ENCODE data around the gene CDC42BPA.
"Not testable (repeated sequence)": the region's sequence is repeated elsewhere in the genome, so short reads cannot be mapped to it uniquely, and the experiment has no call there.

Gene CDC42BPA, protein sequence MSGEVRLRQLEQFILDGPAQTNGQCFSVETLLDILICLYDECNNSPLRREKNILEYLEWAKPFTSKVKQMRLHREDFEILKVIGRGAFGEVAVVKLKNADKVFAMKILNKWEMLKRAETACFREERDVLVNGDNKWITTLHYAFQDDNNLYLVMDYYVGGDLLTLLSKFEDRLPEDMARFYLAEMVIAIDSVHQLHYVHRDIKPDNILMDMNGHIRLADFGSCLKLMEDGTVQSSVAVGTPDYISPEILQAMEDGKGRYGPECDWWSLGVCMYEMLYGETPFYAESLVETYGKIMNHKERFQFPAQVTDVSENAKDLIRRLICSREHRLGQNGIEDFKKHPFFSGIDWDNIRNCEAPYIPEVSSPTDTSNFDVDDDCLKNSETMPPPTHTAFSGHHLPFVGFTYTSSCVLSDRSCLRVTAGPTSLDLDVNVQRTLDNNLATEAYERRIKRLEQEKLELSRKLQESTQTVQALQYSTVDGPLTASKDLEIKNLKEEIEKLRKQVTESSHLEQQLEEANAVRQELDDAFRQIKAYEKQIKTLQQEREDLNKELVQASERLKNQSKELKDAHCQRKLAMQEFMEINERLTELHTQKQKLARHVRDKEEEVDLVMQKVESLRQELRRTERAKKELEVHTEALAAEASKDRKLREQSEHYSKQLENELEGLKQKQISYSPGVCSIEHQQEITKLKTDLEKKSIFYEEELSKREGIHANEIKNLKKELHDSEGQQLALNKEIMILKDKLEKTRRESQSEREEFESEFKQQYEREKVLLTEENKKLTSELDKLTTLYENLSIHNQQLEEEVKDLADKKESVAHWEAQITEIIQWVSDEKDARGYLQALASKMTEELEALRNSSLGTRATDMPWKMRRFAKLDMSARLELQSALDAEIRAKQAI (N-terminal part only)

GRCh38 chr1:227318016-227318852 is at the start of gene CDC42BPA:
CDC42BPA (minus strand) TSS chr1:227318492; CDS start chr1:227317182, 1,310 bp downstream.
- DNase-seq, result peak in 1 of 2 experiments; percentile 6

DNA sequence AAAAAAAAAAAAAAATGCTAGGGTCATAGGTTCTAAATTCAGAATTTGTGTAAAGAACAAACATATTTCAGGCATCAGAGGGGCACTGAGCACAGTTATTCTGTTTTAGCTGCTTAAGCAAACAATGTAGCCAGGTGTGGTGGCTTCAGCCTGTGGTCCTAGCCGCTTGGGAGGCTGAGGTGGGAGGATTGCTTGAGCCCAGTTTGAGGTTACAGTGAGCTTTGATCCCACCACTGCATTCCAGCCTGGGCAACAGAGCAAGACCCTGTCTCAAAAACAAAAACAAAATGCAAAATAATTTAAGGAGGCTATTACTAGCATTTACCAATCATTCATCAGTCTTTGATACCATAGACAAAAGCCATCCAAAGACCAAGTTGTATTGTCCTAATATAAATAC is 49.7 kb upstream of the CDC42BPA start:
- DNase-seq, result no peak

DNA sequence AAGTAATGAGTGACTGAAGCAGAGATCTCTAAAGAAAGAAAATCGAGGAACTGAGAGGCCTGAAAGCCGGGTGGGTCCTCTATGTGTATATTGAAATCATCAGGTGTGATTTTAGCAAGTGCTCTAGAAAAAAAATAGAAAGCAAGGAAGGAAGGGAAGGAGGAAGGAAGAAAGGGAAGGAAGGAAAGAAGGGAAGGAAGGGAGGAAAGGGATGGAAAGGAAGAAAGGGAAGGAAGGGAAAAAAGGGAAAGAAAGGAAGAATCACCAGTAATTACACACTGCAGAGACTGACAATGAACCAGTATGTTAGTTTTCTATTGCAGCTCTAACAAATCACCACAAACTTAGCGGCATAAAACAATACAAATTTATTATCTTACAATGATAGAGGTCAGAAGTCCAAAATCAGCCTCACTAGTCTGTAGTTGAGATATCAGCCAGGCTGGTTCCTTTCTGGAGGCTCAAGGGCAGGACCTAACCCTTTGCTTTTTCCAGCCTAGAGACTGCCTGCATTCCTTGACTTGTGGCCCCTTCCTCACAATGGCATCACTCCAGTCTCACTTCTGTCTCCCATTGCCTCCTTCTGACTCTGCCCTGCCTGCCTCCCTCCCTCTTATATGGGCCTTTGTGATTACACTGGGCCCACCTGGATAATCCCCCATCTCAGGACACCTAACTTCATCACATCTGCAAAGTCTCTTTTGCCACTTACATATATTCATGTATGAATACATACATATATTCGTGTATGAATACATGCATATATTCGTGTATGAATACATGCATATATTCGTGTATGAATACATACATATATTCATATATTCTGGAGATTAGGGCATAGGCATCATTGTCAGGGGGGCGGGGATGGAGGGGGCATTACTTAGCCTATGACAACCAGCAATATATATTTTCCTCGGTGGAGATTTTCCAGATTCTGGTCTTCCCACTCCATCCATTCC is 47.5 kb upstream of the CDC42BPA start:
- DNase-seq, result no peak

- DNase-seq, result no peak
Measured at GRCh38 chr1:227364657-227365056, 46.4 kb upstream of the CDC42BPA start.

GRCh38 chr1:227363825-227364224 is 45.5 kb upstream of the CDC42BPA start:
- DNase-seq, result no peak

GRCh38 chr1:227362039-227362438 is 43.7 kb upstream of the CDC42BPA start:
- no peak for DNase-seq

DNA sequence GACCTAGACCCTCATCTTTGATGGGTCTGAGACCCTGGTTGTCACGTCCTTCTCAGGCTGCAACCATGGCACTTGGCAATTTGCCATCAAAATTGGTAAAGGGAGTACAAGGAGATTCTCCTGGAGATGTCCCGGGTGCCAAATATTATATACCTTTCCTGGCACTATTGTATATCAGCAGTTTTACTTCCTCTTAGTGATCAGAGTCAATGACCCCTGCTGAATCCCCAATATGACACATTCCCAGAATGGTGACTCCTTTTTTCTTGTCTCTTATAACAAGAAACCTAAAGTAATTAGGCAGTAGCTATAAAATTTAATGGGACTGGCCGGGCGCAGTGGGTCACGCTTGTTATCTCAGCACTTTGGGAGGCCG is 39.6 kb upstream of the CDC42BPA start:
- DNase-seq, result no peak

GRCh38 chr1:227357171-227357926 is 39.1 kb upstream of the CDC42BPA start:
- DNase-seq, result no peak

GRCh38 chr1:227356620-227357146 is 38.4 kb upstream of the CDC42BPA start:
- no peak for DNase-seq

GRCh38 chr1:227355542-227356245 is 37.4 kb upstream of the CDC42BPA start:
- no peak for DNase-seq

DNA sequence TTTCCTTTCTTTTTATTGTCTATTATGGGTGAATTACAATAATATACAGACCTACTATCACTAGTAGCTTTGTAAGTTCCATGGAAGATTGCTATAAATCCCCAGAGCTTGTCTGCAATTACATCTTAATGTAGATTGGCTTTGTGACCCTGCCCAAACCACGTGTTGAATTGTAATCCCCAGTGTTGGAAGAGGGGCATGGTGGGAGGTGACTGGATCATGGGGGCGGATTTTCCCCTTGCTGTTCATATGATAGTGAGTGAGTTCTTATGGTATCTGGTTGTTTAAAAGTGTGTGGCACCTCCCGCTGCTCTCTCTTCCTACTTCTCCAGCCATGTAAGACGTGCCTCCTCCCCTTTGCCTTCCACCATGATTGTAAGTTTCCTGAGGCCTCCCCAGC is 34.9 kb upstream of the CDC42BPA start:
- DNase-seq, result no peak

GRCh38 chr1:227352164-227352563 is 33.9 kb upstream of the CDC42BPA start:
- DNase-seq, result not testable (repeated sequence)

DNA sequence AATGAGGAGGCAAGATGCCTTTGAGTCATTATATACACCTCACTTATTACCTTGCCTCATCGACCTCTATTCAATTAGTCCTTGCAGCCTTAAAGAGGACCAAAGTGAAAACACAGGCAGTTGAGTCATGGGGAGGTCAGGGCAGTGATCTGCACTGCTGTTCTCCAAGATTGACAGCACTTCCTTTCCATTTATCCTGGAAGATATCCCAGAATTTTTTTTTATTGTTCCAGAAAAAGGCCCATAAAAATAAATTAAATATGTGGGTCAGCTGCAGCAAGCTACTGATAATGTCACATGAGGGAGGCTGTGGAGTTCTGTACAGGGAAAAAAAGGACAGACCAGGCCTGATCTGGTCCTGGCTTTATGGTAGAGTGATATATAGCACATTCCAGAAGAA is 33.2 kb upstream of the CDC42BPA start:
- no peak for DNase-seq

GRCh38 chr1:227349967-227350366 is 31.7 kb upstream of the CDC42BPA start:
- no peak for DNase-seq

- no peak for DNase-seq
Measured at GRCh38 chr1:227343727-227344551, 25.6 kb upstream of the CDC42BPA start.

DNA sequence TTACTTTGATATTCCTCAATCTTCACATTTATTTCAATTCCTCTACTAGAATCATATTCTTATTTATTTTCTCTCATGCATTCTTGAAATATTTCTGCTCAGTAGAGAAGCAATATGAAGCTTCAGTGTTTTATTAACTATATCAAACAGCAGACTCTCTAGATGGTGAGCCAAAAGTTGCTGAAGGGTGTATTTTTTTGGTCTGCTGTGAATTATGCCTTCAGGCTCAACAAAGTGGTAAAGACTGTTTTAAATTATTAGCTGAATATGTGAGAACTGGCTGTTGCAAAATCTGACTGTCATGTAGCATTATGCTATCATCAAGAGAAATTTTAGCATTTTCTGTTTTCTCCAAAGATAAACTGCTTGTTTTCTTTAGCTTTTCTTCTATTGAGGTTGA is 24.9 kb upstream of the CDC42BPA start:
- no peak for DNase-seq

DNA sequence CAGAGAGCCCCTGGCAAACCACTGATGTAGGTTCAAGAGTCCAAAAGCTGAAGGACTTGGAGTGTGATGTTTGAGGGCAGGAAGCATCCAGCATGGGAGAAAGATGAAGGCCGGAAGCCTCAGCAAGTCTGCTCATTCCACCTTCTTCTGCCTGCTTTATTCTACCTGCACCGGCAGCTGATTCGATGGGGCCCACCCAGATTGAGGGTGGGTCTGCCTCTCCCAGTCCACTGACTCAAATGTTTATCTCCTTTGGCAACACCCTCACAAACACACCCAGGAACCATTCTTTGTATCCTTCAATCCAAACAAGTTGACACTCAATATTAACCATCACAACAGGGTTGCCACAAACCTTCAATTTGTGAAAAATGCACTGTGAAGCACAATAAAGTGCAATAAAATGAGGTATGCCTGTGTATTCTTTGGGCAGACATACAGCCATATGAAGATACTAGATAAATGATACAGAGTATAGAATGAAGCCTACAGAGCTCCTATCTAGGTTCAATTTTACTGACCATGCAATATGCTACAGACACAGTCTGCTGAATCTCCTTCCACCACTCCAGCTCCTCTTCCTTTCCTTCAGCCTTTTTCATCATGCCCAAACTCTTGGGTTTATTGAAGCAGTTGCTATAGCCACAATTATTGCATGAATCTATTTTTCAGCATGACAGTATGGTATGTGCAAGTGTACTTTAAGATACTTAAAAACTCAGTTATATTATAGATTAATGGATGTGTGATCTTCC is 24.0 kb upstream of the CDC42BPA start:
- no peak for DNase-seq

DNA sequence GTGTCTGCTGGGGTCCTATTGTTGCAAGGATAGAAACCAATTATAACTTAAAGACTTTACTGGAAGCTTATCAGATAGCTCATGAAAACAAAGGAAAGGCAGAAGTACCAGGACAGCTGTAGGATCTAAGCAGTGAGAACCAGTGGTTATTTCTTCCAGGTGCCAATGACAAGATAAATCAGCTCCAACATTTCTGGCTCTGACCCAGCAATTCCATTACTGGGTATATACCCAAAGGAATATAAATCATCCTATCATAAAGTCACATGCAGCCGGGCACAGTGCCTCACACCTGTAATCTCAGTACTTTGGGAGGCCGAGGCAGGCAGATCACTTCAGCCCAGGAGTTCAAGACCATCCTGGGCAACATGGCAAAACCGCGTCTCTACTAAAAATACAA is 17.8 kb upstream of the CDC42BPA start:
- not testable (repeated sequence) for DNase-seq
